AG09319 (cell line): ENCODE data around the gene BTG1.

Experiments
- DNase-seq: peaks from one replicate; pipeline ENCODE4 v3.0.0-alpha.2; 2010; ENCODE audit warnings: low read depth; ENCODE audit errors: extremely low read depth
- TF ChIP-seq, protein P1 (sequence below): IDR thresholded peaks from 2 replicates; pipeline ENCODE4 v1.5.1; 2011; ENCODE audit warnings: low read depth, mild to moderate bottlenecking, inconsistent platforms, low read length, moderate library complexity

BTG1 gene

DNA sequence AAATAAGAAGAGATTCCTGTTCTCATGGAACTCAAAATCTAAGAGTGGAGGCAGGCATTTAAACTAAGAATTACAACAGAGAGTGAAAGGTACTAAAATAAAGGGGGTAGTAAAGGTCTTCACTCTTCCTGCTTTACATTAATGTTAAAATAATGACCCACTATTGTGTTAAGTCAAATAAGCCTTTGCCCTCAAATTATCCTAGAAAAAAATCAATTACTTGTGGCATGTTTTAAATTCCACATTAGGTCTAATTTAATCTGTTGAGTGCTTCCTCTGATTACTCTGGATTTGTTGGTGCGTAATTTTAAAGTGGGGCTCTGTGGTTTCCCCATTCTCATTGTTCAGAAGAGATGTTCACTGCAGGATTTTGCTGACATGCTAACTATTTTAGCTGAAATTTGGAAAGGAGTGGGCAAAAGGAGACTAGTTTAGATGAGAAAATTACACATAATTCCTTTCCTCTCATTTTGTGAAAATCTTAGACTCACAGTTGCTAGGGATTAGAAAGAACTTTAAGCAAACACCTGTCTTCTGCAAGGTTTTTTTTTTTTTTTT, 35.5 kb downstream of the BTG1 start:
- no peak for DNase-seq
- TF ChIP-seq, protein P1, sequence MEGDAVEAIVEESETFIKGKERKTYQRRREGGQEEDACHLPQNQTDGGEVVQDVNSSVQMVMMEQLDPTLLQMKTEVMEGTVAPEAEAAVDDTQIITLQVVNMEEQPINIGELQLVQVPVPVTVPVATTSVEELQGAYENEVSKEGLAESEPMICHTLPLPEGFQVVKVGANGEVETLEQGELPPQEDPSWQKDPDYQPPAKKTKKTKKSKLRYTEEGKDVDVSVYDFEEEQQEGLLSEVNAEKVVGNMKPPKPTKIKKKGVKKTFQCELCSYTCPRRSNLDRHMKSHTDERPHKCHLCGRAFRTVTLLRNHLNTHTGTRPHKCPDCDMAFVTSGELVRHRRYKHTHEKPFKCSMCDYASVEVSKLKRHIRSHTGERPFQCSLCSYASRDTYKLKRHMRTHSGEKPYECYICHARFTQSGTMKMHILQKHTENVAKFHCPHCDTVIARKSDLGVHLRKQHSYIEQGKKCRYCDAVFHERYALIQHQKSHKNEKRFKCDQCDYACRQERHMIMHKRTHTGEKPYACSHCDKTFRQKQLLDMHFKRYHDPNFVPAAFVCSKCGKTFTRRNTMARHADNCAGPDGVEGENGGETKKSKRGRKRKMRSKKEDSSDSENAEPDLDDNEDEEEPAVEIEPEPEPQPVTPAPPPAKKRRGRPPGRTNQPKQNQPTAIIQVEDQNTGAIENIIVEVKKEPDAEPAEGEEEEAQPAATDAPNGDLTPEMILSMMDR: no peak

DNA sequence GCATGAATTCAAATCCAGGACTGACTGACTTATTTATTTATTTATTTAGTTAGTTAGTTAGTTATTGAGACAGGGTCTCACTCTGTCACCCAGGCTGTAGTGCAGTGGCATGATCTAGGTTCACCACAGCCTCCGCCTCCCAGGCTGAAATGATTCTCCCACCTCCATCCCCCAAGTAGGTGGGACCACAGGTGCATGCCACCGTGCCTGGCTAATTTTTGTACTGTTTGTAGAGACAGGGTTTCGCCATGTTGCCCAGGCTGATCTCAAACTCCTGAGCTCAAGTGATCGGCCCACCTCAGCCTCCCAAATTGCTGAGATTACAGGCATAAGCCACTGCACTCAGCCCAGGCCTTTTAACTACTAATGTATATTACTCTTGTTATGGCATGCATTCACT, 36.0 kb downstream of the BTG1 start:
- TF ChIP-seq, protein P1: no peak
- no peak for DNase-seq

DNA sequence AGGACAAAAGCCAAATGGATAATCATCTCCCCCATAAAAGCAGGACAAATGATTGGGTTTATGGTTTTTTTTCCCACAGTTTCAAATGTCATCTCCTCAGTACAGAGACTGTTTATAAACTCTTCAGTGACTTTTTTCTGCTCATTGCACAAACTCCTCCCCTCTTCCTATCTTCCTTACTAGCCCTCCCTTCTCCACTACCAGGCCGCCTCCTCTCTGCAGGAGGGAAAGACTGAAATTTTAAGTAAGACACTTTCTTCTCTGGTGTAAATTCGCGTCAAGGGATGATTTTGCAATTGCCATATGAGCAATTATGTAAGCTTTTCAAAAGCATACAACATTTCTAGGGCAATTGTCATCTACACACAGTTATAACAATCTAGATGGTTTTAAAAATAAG, 37.0 kb downstream of the BTG1 start:
- TF ChIP-seq, protein P1: peak; percentile 22
- DNase-seq: peak; percentile 41

DNA sequence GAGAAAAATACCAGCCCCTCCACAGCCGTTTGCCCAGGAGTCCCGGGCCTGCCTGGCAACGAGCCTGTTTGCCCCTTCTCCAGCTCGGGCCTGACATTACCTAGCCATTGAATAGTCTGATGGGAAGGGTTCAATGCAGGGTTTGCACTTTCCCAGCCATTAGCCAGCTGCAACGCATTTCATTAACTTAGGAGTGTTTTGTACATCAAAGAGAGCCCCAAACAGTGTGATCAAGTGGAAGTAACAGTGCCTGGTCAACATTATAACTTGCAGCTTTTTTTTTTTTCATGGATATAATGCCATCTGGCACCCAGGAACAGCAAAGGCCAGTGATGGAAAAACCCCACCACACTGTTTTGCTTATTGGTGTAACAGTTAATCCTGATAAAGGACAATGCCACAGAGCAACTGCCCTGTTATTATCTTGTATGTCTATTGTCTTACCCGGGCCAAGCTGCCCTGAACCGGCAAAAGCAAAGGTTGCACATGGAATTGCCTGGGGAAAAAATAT, 38.0 kb downstream of the BTG1 start:
- DNase-seq: no peak
- TF ChIP-seq, protein P1: no peak

DNA sequence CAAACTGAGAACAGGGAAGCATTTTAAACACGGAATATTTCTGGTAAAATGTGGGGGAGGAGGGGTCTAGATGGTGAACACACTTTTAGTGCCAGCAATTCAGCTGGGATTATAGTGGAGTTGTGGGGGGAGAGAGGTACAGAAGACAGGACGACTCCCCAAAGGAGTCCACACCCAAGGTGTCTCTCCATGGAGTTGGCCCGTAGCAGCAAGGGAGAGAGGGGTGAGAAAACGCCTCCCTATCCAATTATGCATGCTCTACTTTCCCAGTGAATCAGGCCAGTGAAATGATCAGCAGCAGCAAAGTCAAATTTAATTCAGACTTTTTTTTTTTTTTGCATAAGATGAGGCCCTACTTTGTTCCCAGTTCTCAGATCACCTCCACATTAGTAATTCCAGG, 38.6 kb downstream of the BTG1 start:
- no peak for DNase-seq
- TF ChIP-seq, protein P1: no peak

DNA sequence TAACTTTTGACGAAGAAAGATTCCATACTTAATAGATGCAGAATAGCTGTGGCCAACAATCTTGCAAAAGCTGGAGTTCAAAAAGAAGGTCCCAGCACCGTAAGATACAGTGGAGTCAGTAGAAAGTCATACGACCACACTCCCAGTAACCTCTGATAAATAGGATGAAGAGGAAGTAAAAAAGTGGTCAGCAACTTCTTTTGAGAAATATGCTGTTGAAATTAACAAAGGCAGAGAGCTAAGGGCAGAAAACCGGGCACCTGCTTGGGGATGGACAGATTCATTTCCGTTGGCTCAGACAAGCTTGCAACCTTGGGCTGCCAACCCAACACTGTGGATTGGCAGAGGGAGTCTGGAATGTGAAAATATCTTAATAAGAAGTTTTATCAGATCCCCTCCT, 40.0 kb downstream of the BTG1 start:
- no peak for DNase-seq
- TF ChIP-seq, protein P1: no peak

DNA sequence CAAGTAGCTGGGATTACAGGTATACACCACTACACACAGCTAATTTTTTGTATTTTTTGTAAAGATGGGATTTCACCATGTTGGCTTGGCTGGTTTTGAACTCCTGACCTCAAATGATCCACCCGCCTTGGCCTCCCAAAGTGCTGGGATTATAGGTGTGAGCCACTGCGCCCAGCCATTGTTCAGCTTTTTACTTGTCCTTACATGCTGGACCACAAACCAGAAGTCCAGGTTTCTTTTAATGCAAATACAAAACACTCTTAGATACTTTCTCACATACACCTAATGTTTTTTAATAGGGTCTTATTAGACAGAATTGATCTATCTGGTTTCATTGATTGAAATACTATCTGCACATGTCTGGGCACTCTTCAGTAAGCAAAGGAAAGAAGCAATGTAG, 40.5 kb downstream of the BTG1 start:
- no peak for DNase-seq
- TF ChIP-seq, protein P1: no peak
